ENCODE data around the gene ADH5. TPM values are rescaled to one million over a fixed set of nuclear protein-coding genes. Genes with fewer than 3 reads are reported as not detected.
A peak's percentile ranks its signal among the peaks of the same experiment; 100 is the strongest.

ADH5 gene
- total and polyA plus RNA-seq, 10 of the 15 experiments (the other 5 are each of a cell fraction or from before 2014, with no cell fraction given) = 48.5 to 159 (median 95.3) TPM

DNA sequence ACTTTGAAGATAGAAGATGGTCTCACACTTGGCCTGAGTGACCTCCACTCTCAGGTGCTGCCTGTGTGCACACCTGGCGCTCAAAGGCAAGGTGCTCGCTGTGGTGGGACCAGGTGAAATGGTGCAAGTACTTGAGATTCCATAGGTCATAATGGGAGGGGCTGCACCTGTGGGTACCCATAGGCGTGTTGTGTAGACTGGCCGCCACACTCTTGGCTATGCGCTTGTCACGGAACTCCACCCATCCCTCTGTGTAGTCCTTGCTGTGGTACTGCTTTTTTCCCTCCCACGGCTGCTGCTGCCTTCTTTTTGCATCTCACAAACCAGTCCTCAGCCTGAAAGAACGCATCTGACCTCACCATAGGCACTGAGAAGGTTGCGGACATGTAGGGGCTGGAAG is 66.0 kb downstream of the ADH5 start:
- peaks cover 16% of the 10 kb centered on the region for H3K9me3 ChIP-seq (replicated peaks; ENCODE audit: control insufficient read depth, insufficient read depth, low read length)
- ATAC-seq = no peak
- TF ChIP-seq NRF1 (conservative IDR thresholded peaks at IDR 0.05; ENCODE audit: low read depth, low read length) (no peak), NR2F1 (conservative IDR thresholded peaks at IDR 0.05) (no peak), NFXL1 (IDR thresholded peaks at IDR 0.05; ENCODE audit: borderline replicate concordance) (no peak), TBL1XR1 (IDR thresholded peaks at IDR 0.05; ENCODE audit: low read depth, low read length) (no peak), MTA2 (IDR thresholded peaks at IDR 0.05; ENCODE audit: low read depth) (no peak), WRNIP1 (IDR thresholded peaks at IDR 0.05; ENCODE audit: borderline replicate concordance, low read depth, low read length) (no peak), SMAD5 (IDR thresholded peaks at IDR 0.05; ENCODE audit: low read depth) (no peak)
- H3K27me3 ChIP-seq (replicated peaks in 1 of 2; ENCODE audit: control insufficient read depth in 2 of 2, insufficient read depth in 2 of 2, low read length in 1 of 2) = no peaks in the 10 kb centered on the region
- no peak for DNase-seq (ENCODE audit: low read depth, low spot score)
- H4K20me1 ChIP-seq (ENCODE audit: control insufficient read depth, insufficient read depth) = no peaks in the 10 kb centered on the region
- intact Hi-C loops (cut with micrococcal nuclease; ENCODE audit: unreplicated experiment) (no loop called here), in situ Hi-C loops (cut with MboI) (no loop called here)
- H3K4me1 ChIP-seq (ENCODE audit: control insufficient read depth, insufficient read depth, low read length) = no peaks in the 10 kb centered on the region
- no peak overlapping the region for H3K9ac ChIP-seq (ENCODE audit: control insufficient read depth, insufficient read depth, low read length)
- RAD21 ChIA-PET (ENCODE audit: unreplicated experiment) = no interaction called here
- SMC1A ChIA-PET (ENCODE audit: uncharacterized antibody, unreplicated experiment) = interaction anchor here (0.6 kb wide), 1 partner anchor 15 kb away, joined by 3 read pairs; no protein-coding TSS in a partner anchor
- H3K79me2 ChIP-seq (ENCODE audit: control insufficient read depth, insufficient read depth, low read length) = peaks cover 21% of the 10 kb centered on the region
- H3K27ac ChIP-seq (ENCODE audit: control insufficient read depth, insufficient read depth) = no peak overlapping the region
- H3K4me2 ChIP-seq (ENCODE audit: control insufficient read depth, insufficient read depth) = no peak overlapping the region
- no peak for FAIRE-seq
- H3K4me3 ChIP-seq = no peak overlapping the region
- over 99% methylated on average over 9 of the region's 9 CpGs for WGBS (ENCODE audit: insufficient coverage, insufficient replicate concordance, low lambda C conversion rate, missing lambda C conversion rate)
- CTCF ChIA-PET = no interaction called here
- no TSS peak for BruUV-seq (replicated peaks)
- H3K36me3 ChIP-seq (ENCODE audit: control insufficient read depth in 2 of 2, insufficient read depth in 2 of 2, low read length in 1 of 2) = peaks cover 4 to 5% of the 10 kb centered on the region in 2 experiments; a peak in 2 of 4 replicates
- POLR2A ChIA-PET = no interaction called here
- H2AFZ ChIP-seq (ENCODE audit: control insufficient read depth, low read depth, low read length) = no peak overlapping the region

DNA sequence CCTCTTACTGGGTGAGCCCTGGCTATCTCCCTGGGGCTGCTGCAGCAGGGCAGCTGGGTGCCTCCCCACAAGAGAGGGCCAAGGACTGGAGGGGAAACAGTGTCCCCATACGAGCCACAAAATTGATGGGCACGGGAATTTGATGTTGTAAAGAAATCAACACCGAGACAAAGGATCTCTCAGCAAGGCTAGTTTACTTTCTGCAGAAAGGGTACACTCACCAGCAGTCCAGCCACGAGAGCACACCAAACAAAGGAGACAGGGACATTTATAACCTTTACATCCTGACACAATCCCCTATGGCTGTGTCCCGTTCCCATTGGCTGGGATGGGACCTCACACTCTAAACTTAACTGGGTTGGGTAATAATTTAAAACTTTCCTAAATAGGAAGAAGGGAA is 67.2 kb downstream of the ADH5 start:
- SMC1A ChIA-PET (ENCODE audit: uncharacterized antibody, unreplicated experiment) = no interaction called here

More for the DNA sequence above, 67.2 kb downstream of the ADH5 start:
- no peak overlapping the region for H3K9ac ChIP-seq (ENCODE audit: control insufficient read depth, insufficient read depth, low read length)
- intact Hi-C loops (cut with micrococcal nuclease; ENCODE audit: unreplicated experiment) (no loop called here), in situ Hi-C loops (cut with MboI) (no loop called here)
- no peaks in the 10 kb centered on the region for H3K27me3 ChIP-seq (replicated peaks in 1 of 2; ENCODE audit: control insufficient read depth in 2 of 2, insufficient read depth in 2 of 2, low read length in 1 of 2)
- WGBS (ENCODE audit: insufficient coverage, insufficient replicate concordance, low lambda C conversion rate, missing lambda C conversion rate) = 99% methylated on average over 5 of the region's 5 CpGs
- DNase-seq (ENCODE audit: low read depth, low spot score) = no peak
- H3K27ac ChIP-seq (ENCODE audit: control insufficient read depth, insufficient read depth) = no peak overlapping the region
- ChIA-PET POLR2A (no interaction called here), CTCF (no interaction called here), RAD21 (ENCODE audit: unreplicated experiment) (no interaction called here)
- FAIRE-seq = no peak
- no TSS peak for BruUV-seq (replicated peaks)
- TF ChIP-seq CBX5 (IDR thresholded peaks at IDR 0.05; ENCODE audit: low read depth) (peak; percentile 45; the same call in 1 of the 2 replicates), IRF3 (IDR thresholded peaks at IDR 0.05) (no peak)
- no peak overlapping the region for H3K4me2 ChIP-seq (ENCODE audit: control insufficient read depth, insufficient read depth)
- H2AFZ ChIP-seq (ENCODE audit: control insufficient read depth, low read depth, low read length) = no peak overlapping the region
- no peak for ATAC-seq
- peaks cover 17% of the 10 kb centered on the region for H3K79me2 ChIP-seq (ENCODE audit: control insufficient read depth, insufficient read depth, low read length)
- H3K4me3 ChIP-seq = no peak overlapping the region
- no peaks in the 10 kb centered on the region for H4K20me1 ChIP-seq (ENCODE audit: control insufficient read depth, insufficient read depth)
- H3K9me3 ChIP-seq (replicated peaks; ENCODE audit: control insufficient read depth, insufficient read depth, low read length) = peaks cover 16% of the 10 kb centered on the region
- no peaks in the 10 kb centered on the region for H3K4me1 ChIP-seq (ENCODE audit: control insufficient read depth, insufficient read depth, low read length)
- H3K36me3 ChIP-seq (ENCODE audit: control insufficient read depth in 2 of 2, insufficient read depth in 2 of 2, low read length in 1 of 2) = peaks cover 4 to 5% of the 10 kb centered on the region in 2 experiments; a peak in 2 of 4 replicates

Other genes starting within 250 kb of the ADH5 start
- 110 and 150 TPM in 2 replicates for gene EIF4E, start 159.7 kb downstream of the ADH5 start, total RNA-seq (2014; rRNA removed)
- 247 and 272 TPM in 2 replicates for gene EIF4E, start 159.7 kb downstream of the ADH5 start, total RNA-seq (2014; rRNA removed; fragmentation: Illumina TruSeq; extraction: Trizol)
- 104 and 119 TPM in 2 replicates for gene EIF4E, start 159.7 kb downstream of the ADH5 start, total RNA-seq (2021)
- gene EIF4E, start 159.7 kb downstream of the ADH5 start, polyA plus RNA-seq (2011; rRNA removed) = 158 and 229 TPM in 2 replicates
- gene EIF4E, start 159.7 kb downstream of the ADH5 start, polyA plus RNA-seq (2014; fragmentation: Illumina TruSeq; extraction: Trizol) = 145 and 213 TPM in 2 replicates
- gene EIF4E, start 159.7 kb downstream of the ADH5 start, polyA plus RNA-seq (2014; fragmentation: Nextera tagmentation; extraction: Ambion mirVana) = 100 to 1,000 TPM; 167 to 372 TPM
- 95.5 and 104 TPM in 2 replicates for gene EIF4E, start 159.7 kb downstream of the ADH5 start, polyA plus RNA-seq (2014; rRNA removed)
- gene EIF4E, start 159.7 kb downstream of the ADH5 start, polyA plus RNA-seq (2016; fragmentation: Nextera tagmentation; extraction: Ambion mirVana) = 100 to 1,000 TPM; 182 to 195 TPM
- 56.8 and 65.7 TPM in 2 replicates for gene METAP1, start 93.1 kb downstream of the ADH5 start, total RNA-seq (2014; rRNA removed)
- 48.9 and 52.4 TPM in 2 replicates for gene METAP1, start 93.1 kb downstream of the ADH5 start, total RNA-seq (2014; rRNA removed; fragmentation: Illumina TruSeq; extraction: Trizol)
- 45.0 and 45.4 TPM in 2 replicates for gene METAP1, start 93.1 kb downstream of the ADH5 start, total RNA-seq (2021)
- 71.4 and 110 TPM in 2 replicates for gene METAP1, start 93.1 kb downstream of the ADH5 start, polyA plus RNA-seq (2011; rRNA removed)
- gene METAP1, start 93.1 kb downstream of the ADH5 start, polyA plus RNA-seq (2014; fragmentation: Illumina TruSeq; extraction: Trizol) = 65.8 and 78.1 TPM in 2 replicates
- 10 to 100 TPM; 22.7 to 32.4 TPM for gene METAP1, start 93.1 kb downstream of the ADH5 start, polyA plus RNA-seq (2014; fragmentation: Nextera tagmentation; extraction: Ambion mirVana)
- gene METAP1, start 93.1 kb downstream of the ADH5 start, polyA plus RNA-seq (2014; rRNA removed) = 40.8 and 45.2 TPM in 2 replicates
- gene METAP1, start 93.1 kb downstream of the ADH5 start, polyA plus RNA-seq (2016; fragmentation: Nextera tagmentation; extraction: Ambion mirVana) = 10 to 100 TPM; 38.0 to 41.8 TPM
- gene ADH4, start 55.5 kb upstream of the ADH5 start, total RNA-seq (2014; rRNA removed) = not detected in 2 replicates
- gene ADH4, start 55.5 kb upstream of the ADH5 start, total RNA-seq (2014; rRNA removed; fragmentation: Illumina TruSeq; extraction: Trizol) = not detected in 2 replicates
- gene ADH4, start 55.5 kb upstream of the ADH5 start, total RNA-seq (2021) = 0.40 TPM in 1 of 2 replicates, not detected in the other
- not detected in 2 replicates for gene ADH4, start 55.5 kb upstream of the ADH5 start, polyA plus RNA-seq (2011; rRNA removed)
- not detected in 2 replicates for gene ADH4, start 55.5 kb upstream of the ADH5 start, polyA plus RNA-seq (2014; fragmentation: Illumina TruSeq; extraction: Trizol)
- not detected for gene ADH4, start 55.5 kb upstream of the ADH5 start, polyA plus RNA-seq (2014; fragmentation: Nextera tagmentation; extraction: Ambion mirVana)
- gene ADH4, start 55.5 kb upstream of the ADH5 start, polyA plus RNA-seq (2014; rRNA removed) = not detected in 2 replicates
- gene ADH4, start 55.5 kb upstream of the ADH5 start, polyA plus RNA-seq (2016; fragmentation: Nextera tagmentation; extraction: Ambion mirVana) = not detected
- gene ADH6, start 130.5 kb upstream of the ADH5 start, total RNA-seq (2014; rRNA removed) = not detected in 2 replicates
- gene ADH6, start 130.5 kb upstream of the ADH5 start, total RNA-seq (2014; rRNA removed; fragmentation: Illumina TruSeq; extraction: Trizol) = not detected in 2 replicates
- not detected in 2 replicates for gene ADH6, start 130.5 kb upstream of the ADH5 start, total RNA-seq (2021)
- not detected in 2 replicates for gene ADH6, start 130.5 kb upstream of the ADH5 start, polyA plus RNA-seq (2011; rRNA removed)
- gene ADH6, start 130.5 kb upstream of the ADH5 start, polyA plus RNA-seq (2014; fragmentation: Illumina TruSeq; extraction: Trizol) = 0.03 TPM in 1 of 2 replicates, not detected in the other
- gene ADH6, start 130.5 kb upstream of the ADH5 start, polyA plus RNA-seq (2014; fragmentation: Nextera tagmentation; extraction: Ambion mirVana) = not detected
- not detected in 2 replicates for gene ADH6, start 130.5 kb upstream of the ADH5 start, polyA plus RNA-seq (2014; rRNA removed)
- gene ADH6, start 130.5 kb upstream of the ADH5 start, polyA plus RNA-seq (2016; fragmentation: Nextera tagmentation; extraction: Ambion mirVana) = under 1 TPM in 1 of 2 experiments, not detected in 1; 0.16 TPM
- gene ADH1A, start 202.2 kb upstream of the ADH5 start, total RNA-seq (2014; rRNA removed) = not detected in 2 replicates
- not detected in 2 replicates for gene ADH1A, start 202.2 kb upstream of the ADH5 start, total RNA-seq (2014; rRNA removed; fragmentation: Illumina TruSeq; extraction: Trizol)
- not detected in 2 replicates for gene ADH1A, start 202.2 kb upstream of the ADH5 start, total RNA-seq (2021)
- gene ADH1A, start 202.2 kb upstream of the ADH5 start, polyA plus RNA-seq (2011; rRNA removed) = not detected in 2 replicates
- not detected in 2 replicates for gene ADH1A, start 202.2 kb upstream of the ADH5 start, polyA plus RNA-seq (2014; fragmentation: Illumina TruSeq; extraction: Trizol)
- not detected for gene ADH1A, start 202.2 kb upstream of the ADH5 start, polyA plus RNA-seq (2014; fragmentation: Nextera tagmentation; extraction: Ambion mirVana)
- gene ADH1A, start 202.2 kb upstream of the ADH5 start, polyA plus RNA-seq (2014; rRNA removed) = not detected in 2 replicates
- gene ADH1A, start 202.2 kb upstream of the ADH5 start, polyA plus RNA-seq (2016; fragmentation: Nextera tagmentation; extraction: Ambion mirVana) = not detected
- gene ADH1B, start 232.6 kb upstream of the ADH5 start, total RNA-seq (2014; rRNA removed) = not detected in 2 replicates
- gene ADH1B, start 232.6 kb upstream of the ADH5 start, total RNA-seq (2014; rRNA removed; fragmentation: Illumina TruSeq; extraction: Trizol) = not detected in 2 replicates
- 1.3 TPM in 2 replicates for gene ADH1B, start 232.6 kb upstream of the ADH5 start, total RNA-seq (2021)
- gene ADH1B, start 232.6 kb upstream of the ADH5 start, polyA plus RNA-seq (2011; rRNA removed) = not detected in 2 replicates
- gene ADH1B, start 232.6 kb upstream of the ADH5 start, polyA plus RNA-seq (2014; fragmentation: Illumina TruSeq; extraction: Trizol) = not detected in 2 replicates
- gene ADH1B, start 232.6 kb upstream of the ADH5 start, polyA plus RNA-seq (2014; fragmentation: Nextera tagmentation; extraction: Ambion mirVana) = not detected
- not detected in 2 replicates for gene ADH1B, start 232.6 kb upstream of the ADH5 start, polyA plus RNA-seq (2014; rRNA removed)
- not detected for gene ADH1B, start 232.6 kb upstream of the ADH5 start, polyA plus RNA-seq (2016; fragmentation: Nextera tagmentation; extraction: Ambion mirVana)

Measured in GM12878 (cell line).